Activated CD4-positive, alpha-beta T cell treated with anti-CD3 and anti-CD28 coated beads, Interleukin-2, amount 50 U/mL, for 1 hour (primary cell): ENCODE measurements around the gene EXOC4.

Experiments used
- DNase-seq: peaks from one replicate; pipeline ENCODE4 v3.0.0-alpha.2; 2020

The EXOC4 gene

GRCh38 chr7:134016223-134016941, 763.5 kb downstream of the EXOC4 start:
- no peak for DNase-seq

GRCh38 chr7:134016942-134017303, 764.0 kb downstream of the EXOC4 start:
- no peak for DNase-seq

GRCh38 chr7:134018306-134018705, 765.4 kb downstream of the EXOC4 start:
- no peak for DNase-seq

- DNase-seq, result no peak
Measured at GRCh38 chr7:134019251-134019650, 766.4 kb downstream of the EXOC4 start.

GRCh38 chr7:134021836-134022235, 769.0 kb downstream of the EXOC4 start:
- no peak for DNase-seq

- DNase-seq, result no peak
Measured at GRCh38 chr7:134022286-134022911, 769.5 kb downstream of the EXOC4 start.

- no peak for DNase-seq
Measured at GRCh38 chr7:134024739-134025138, 771.9 kb downstream of the EXOC4 start.

GRCh38 chr7:134028853-134029252, 776.0 kb downstream of the EXOC4 start:
- no peak for DNase-seq

- DNase-seq, result no peak
Measured at GRCh38 chr7:134029743-134030142, 776.9 kb downstream of the EXOC4 start.

- DNase-seq, result no peak
Measured at GRCh38 chr7:134030460-134030865, 777.6 kb downstream of the EXOC4 start.

- DNase-seq, result no peak
Measured at GRCh38 chr7:134031835-134032617, 779.1 kb downstream of the EXOC4 start.

GRCh38 chr7:134034652-134035051, 781.8 kb downstream of the EXOC4 start:
- no peak for DNase-seq

GRCh38 chr7:134037991-134038390, 785.1 kb downstream of the EXOC4 start:
- no peak for DNase-seq

GRCh38 chr7:134040988-134041387, 788.1 kb downstream of the EXOC4 start:
- no peak for DNase-seq

GRCh38 chr7:134041477-134041876, 788.6 kb downstream of the EXOC4 start:
- no peak for DNase-seq

GRCh38 chr7:134042307-134042706, 789.4 kb downstream of the EXOC4 start:
- no peak for DNase-seq

- no peak for DNase-seq
Measured at GRCh38 chr7:134044682-134045081, 791.8 kb downstream of the EXOC4 start.

GRCh38 chr7:134045716-134046115, 792.8 kb downstream of the EXOC4 start:
- DNase-seq, result no peak

GRCh38 chr7:134046594-134047128, 793.8 kb downstream of the EXOC4 start:
- no peak for DNase-seq

- DNase-seq, result no peak
Measured at GRCh38 chr7:134047675-134048074, 794.8 kb downstream of the EXOC4 start.

- DNase-seq, result no peak
Measured at GRCh38 chr7:134048166-134048565, 795.3 kb downstream of the EXOC4 start.

GRCh38 chr7:134051020-134051419, 798.1 kb downstream of the EXOC4 start:
- DNase-seq, result no peak

- no peak for DNase-seq
Measured at GRCh38 chr7:134056816-134057215, 803.9 kb downstream of the EXOC4 start.

- DNase-seq, result no peak
Measured at GRCh38 chr7:134058521-134058920, 805.6 kb downstream of the EXOC4 start.
